Gastroesophageal sphincter (tissue), 4 donors: Measurements from ENCODE around the gene PACRGL. TPM values are rescaled to one million over a fixed set of nuclear protein-coding genes. Genes with fewer than 3 reads are reported as not detected.
"Not testable (repeated sequence)": the region's sequence is repeated elsewhere in the genome, so short reads cannot be mapped to it uniquely, and the experiment has no call there.

Source experiments
- ATAC-seq: fragments of 150-250 bp; one replicate; pipeline ENCODE4 v1.9.1; 2016; ENCODE audit warnings: mild to moderate bottlenecking, moderate library complexity
- H3K27ac ChIP-seq, 4 donors: fragments of 200-600 bp; sonication (generic) in 3 of 4; 1 replicate in 3 of 4; 2 replicates in 1 of 4; pipeline ENCODE4 v1.5.1; 2016 to 2019
- H3K27me3 ChIP-seq: fragments of 200-600 bp; sonication (generic); one replicate; pipeline ENCODE4 v1.5.1; 2019
- H3K36me3 ChIP-seq, 2 donors: fragments of 200-600 bp; sonication (generic); one replicate each; pipeline ENCODE4 v1.5.1; 2019; ENCODE audit warnings: control low read depth in 1 of 2
- H3K4me1 ChIP-seq, 3 donors: fragments of 200-600 bp; sonication (generic); 1 replicate in 2 of 3; 2 replicates in 1 of 3; pipeline ENCODE4 v1.5.1; 2016 to 2019; ENCODE audit warnings: control low read depth in 2 of 3
- H3K4me3 ChIP-seq, 2 donors: fragments of 200-600 bp; sonication (generic); one replicate each; pipeline ENCODE4 v1.5.1; 2019; ENCODE audit warnings: mild to moderate bottlenecking in 1 of 2, moderate library complexity in 1 of 2
- H3K9me3 ChIP-seq, 3 donors: fragments of 200-600 bp; sonication (generic); one replicate each; pipeline ENCODE4 v1.5.1; 2017 to 2019; ENCODE audit warnings: control low read depth in 2 of 3
- EP300 ChIP-seq: sonication (generic); formaldehyde crosslinking; IDR thresholded peaks from one replicate; pipeline ENCODE4 v1.6.1; 2017; ENCODE audit warnings: antibody characterized with exemption, mild to moderate bottlenecking
- POLR2A ChIP-seq, 2 donors: fragments of 450-650 bp; IDR thresholded peaks; one replicate each; pipeline ENCODE4 v1.6.1; 2017; ENCODE audit warnings: antibody characterized with exemption in 2 of 2, mild to moderate bottlenecking in 2 of 2, moderate library complexity in 1 of 2
- POLR2AphosphoS5 ChIP-seq: sonication (generic); formaldehyde crosslinking; IDR thresholded peaks from one replicate; pipeline ENCODE4 v1.6.1; 2017; ENCODE audit warnings: antibody characterized with exemption
- WGBS, 2 donors: methylation state at CpG; one replicate each; pipeline ENCODE4 v1.1.5; 2018; ENCODE audit warnings: low coverage in 1 of 2; 5-methylcytosine and 5-hydroxymethylcytosine counted together
- total RNA-seq, 4 donors: library from RNA; depleted of rRNA; stranded (reverse); fragments of >200 nt; gene quantifications; one replicate each; pipeline ENCODE4 v1.1.0, GENCODE V29; 2016
- TF ChIP-seq, protein P1 (sequence below), 4 experiments: fragments of 200-600 bp in 2 of 4; fragments of 450-650 bp in 2 of 4; sonication (generic) in 1 of 4; IDR thresholded peaks; one replicate each; pipeline ENCODE4 v1.5.1; 2017 to 2019; ENCODE audit warnings: antibody characterized with exemption in 4 of 4, mild to moderate bottlenecking in 2 of 4, moderate library complexity in 2 of 4

PACRGL gene
- total RNA-seq, 4 donors from 2014 or later, result 27.3 to 38.6 (median 30.5) TPM

DNA sequence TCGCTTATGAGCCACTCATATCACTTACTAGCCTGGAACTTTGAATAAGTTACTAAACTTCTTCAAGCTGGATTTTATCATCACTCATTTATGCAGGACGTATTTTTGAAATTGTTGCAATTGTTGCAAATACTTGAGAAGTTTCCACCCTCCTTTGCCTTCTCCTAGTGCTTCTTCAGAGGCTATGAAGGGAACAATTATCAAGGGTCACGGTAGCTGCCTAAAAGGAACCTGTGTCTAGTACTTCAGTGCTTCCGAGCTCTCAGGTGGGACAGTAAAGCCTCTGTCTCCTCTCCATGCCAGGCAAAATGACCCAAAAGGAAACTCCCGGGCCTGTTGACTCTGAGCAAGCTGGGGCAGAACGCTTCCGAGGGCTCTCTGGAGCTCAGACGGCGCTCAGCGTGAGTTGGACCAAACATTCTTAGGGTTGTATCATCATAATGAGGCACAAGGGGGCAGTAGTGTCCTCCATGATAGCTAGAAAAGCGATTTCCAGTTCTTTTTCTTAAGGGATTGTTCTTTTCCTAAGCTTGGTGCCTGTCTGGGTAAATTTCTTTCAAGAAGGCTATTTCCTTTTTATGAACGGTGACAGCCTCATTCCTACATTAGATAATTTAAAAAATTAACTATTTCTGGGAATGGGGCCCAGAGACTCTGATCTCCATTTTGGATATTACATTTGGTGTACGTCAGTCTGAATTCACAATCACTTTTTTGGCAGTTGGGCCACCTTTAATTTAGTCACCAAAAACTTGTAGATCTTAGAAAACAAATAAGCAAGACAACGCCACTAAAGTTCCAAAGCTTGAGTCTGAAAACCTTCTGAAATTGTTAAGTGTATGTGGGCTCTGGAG, 73.1 kb downstream of the PACRGL start:
- Histone ChIP-seq H3K4me1 (peaks cover 0 to 6% (median 0%) of the 10 kb centered on the region in 3 donors), H3K27ac (no peak overlapping the region), H3K4me3 (no peak overlapping the region), H3K27me3 (no peaks in the 10 kb centered on the region), H3K9me3 (no peaks in the 10 kb centered on the region), H3K36me3 (no peaks in the 10 kb centered on the region)
- 18 to 48% methylated on average over 6 to 13 of the region's 14 CpGs for WGBS, 2 donors
- no peak for TF ChIP-seq POLR2A (IDR thresholded peaks at IDR 0.05)
- TF ChIP-seq, protein P1, sequence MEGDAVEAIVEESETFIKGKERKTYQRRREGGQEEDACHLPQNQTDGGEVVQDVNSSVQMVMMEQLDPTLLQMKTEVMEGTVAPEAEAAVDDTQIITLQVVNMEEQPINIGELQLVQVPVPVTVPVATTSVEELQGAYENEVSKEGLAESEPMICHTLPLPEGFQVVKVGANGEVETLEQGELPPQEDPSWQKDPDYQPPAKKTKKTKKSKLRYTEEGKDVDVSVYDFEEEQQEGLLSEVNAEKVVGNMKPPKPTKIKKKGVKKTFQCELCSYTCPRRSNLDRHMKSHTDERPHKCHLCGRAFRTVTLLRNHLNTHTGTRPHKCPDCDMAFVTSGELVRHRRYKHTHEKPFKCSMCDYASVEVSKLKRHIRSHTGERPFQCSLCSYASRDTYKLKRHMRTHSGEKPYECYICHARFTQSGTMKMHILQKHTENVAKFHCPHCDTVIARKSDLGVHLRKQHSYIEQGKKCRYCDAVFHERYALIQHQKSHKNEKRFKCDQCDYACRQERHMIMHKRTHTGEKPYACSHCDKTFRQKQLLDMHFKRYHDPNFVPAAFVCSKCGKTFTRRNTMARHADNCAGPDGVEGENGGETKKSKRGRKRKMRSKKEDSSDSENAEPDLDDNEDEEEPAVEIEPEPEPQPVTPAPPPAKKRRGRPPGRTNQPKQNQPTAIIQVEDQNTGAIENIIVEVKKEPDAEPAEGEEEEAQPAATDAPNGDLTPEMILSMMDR (IDR thresholded peaks at IDR 0.05), result peak; percentile 39 to 75 (median 56)
- no peak for TF ChIP-seq POLR2AphosphoS5
- TF ChIP-seq EP300, result no peak
- ATAC-seq, result peak; percentile 57

DNA sequence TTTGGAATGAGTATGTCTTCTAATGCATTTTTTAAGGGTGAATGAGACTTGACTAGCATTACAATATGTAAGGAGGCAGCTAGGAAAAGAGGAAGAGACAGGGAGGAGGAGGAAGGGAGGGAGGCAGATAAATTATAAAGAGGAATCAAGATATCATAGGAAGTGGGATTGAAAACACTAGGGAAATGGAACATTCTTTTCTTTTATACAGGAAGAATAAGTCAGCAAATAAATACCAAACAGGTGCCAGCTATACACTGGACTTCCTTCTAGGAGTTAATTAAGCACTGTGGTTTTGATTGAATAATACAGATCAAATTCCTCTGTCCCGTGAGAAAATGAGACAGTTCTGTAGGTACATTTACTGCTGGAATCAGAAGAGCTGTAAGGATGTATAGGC, 78.6 kb downstream of the PACRGL start:
- peaks cover 0 to 29% (median 0%) of the 10 kb centered on the region in 3 donors for H3K9me3 ChIP-seq
- WGBS, 2 donors, result 67% methylated on average over 1 of the region's 1 CpG
- H3K27ac ChIP-seq, result no peak overlapping the region
- H3K4me3 ChIP-seq, result no peak overlapping the region
- H3K27me3 ChIP-seq, result no peaks in the 10 kb centered on the region
- no peaks in the 10 kb centered on the region for H3K36me3 ChIP-seq
- no peak for TF ChIP-seq POLR2AphosphoS5
- no peak for TF ChIP-seq POLR2A (IDR thresholded peaks at IDR 0.05)
- TF ChIP-seq, protein P1 (IDR thresholded peaks at IDR 0.05), result no peak
- TF ChIP-seq EP300, result no peak
- no peak for ATAC-seq
- no peaks in the 10 kb centered on the region for H3K4me1 ChIP-seq

DNA sequence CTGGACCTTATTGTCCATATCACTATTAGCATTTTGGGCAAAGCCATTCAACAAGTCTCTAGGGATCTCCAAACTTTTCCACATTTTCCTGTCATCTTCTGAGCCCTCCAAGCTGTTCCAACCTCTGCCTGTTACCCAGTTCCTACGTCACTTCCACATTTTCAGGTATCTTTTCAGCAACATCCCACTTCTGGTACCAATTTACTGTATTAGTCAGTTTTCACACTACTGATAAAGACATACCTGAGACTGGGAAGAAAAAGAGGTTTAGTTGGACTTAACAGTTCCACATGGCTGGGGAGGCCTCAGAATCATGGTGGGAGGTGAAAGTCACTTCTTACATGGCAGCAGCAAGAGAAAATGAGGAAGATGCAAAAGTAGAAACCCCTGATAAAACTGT, 82.9 kb downstream of the PACRGL start:
- H3K9me3 ChIP-seq, result peaks cover 0 to 29% (median 0%) of the 10 kb centered on the region in 3 donors
- H3K4me1 ChIP-seq, ATAC-seq, H3K36me3 ChIP-seq, H3K27ac ChIP-seq, H3K27me3 ChIP-seq, H3K4me3 ChIP-seq: not testable (repeated sequence)
- WGBS, 2 donors, result 89% methylated on average over 1 of the region's 1 CpG; no CpG with 5 or more reads in 1 of the 2 donors

DNA sequence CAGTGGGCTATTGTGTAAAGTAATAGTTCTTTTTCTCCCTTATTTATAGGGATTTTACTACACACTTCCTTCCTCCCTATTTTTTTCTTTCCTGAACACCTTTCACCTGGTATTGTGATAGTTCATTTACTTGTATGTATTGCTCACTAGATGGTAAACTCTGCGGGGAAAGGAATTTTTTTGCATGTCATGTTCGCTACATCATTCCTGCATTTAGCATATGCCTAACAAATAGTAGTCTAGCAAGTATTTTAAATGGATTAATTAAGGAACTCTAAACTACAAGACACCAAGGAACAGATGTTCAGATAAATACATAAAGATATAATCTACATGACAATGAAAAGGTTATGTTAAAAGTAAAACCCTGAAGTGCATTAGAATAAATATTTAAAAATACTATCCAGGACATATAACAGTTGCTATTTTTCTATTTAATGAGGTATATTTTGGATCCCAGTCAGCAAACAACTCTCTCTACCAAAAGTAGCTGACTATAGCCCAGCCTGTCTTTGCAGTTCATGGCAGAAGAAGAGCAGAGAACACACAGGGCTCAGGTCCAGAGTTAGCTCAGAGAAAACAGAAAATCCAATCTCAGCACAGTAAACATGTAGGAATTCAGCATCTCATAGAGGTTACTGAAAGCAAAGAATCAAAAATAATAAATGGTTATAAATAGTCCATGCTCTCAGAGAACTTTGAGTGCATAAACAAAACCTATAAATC, 87.8 kb downstream of the PACRGL start:
- TF ChIP-seq POLR2A (IDR thresholded peaks at IDR 0.05) (no peak), POLR2AphosphoS5 (no peak), EP300 (no peak)
- TF ChIP-seq, protein P1 (IDR thresholded peaks at IDR 0.05), result no peak
- H3K4me1 ChIP-seq, result no peaks in the 10 kb centered on the region
- no peak overlapping the region for H3K4me3 ChIP-seq
- no peak overlapping the region for H3K27ac ChIP-seq
- H3K36me3 ChIP-seq, result no peaks in the 10 kb centered on the region
- 23 to 57% methylated on average over 2 of the region's 2 CpGs for WGBS, 2 donors
- H3K27me3 ChIP-seq, result no peaks in the 10 kb centered on the region
- H3K9me3 ChIP-seq, result peaks cover 0 to 4% (median 0%) of the 10 kb centered on the region in 3 donors
- no peak for ATAC-seq
